Mammary epithelial cell (primary cell): ENCODE results near the gene FOXQ1.

Experiments
- CTCF ChIP-seq, 2 donors: IDR thresholded peaks in 1 of 2; conservative IDR thresholded peaks in 1 of 2; 2 replicates each; pipeline ENCODE4 v1.5.1; 2011 to 2012; ENCODE audit warnings: inconsistent platforms in 2 of 2, low read length in 2 of 2, mild to moderate bottlenecking in 2 of 2, control low read depth in 1 of 2, low read depth in 1 of 2; ENCODE audit not compliant: insufficient read depth in 1 of 2; ENCODE audit errors: extremely low read depth in 1 of 2
- EZH2 ChIP-seq: IDR thresholded peaks from 2 replicates; pipeline ENCODE4 v1.6.1; 2012; ENCODE audit warnings: low read length, inconsistent platforms, borderline replicate concordance

DNA sequence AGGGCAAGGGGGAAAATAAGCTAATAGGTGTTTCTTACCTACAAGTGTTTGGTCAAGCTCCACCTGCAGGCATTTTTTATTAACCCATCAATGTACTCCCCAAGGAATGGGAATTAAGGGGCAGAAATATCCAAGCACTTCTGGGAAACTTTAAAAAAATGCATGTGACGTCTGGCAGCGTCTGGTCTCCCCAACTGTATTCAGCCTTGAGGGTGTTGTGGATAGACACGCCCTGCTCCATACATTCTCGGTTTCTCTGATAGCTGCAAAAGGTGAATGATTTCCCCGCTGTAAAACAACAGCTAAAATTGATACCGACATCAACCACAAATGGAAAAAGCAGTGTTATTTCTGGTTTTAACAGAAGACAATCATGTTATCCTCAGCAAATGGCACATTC lies 2.5 kb upstream of the FOXQ1 start:
- TF ChIP-seq CTCF (conservative IDR thresholded peaks at IDR 0.05 in 1 of 2, IDR thresholded peaks at IDR 0.05 in 1 of 2; ENCODE audit: extremely low read depth in 1 of 2, insufficient read depth in 1 of 2, low read depth in 1 of 2, low read length in 2 of 2) (peak in 1 of 2 donors; percentile 9), EZH2 (no peak)
